IMR-90 (cell line): Measurements from ENCODE around the gene PRDM1.

Experiments
- BHLHE40 ChIP-seq: fragments of 150-350 bp; IDR thresholded peaks from 2 replicates; pipeline ENCODE4 v1.6.1; 2016; ENCODE audit warnings: mild to moderate bottlenecking, low read depth, low read length
- FOS ChIP-seq: fragments of 150-350 bp; IDR thresholded peaks from 2 replicates; pipeline ENCODE4 v1.6.1; 2016; ENCODE audit warnings: low read depth, low read length
- MAFK ChIP-seq: IDR thresholded peaks from 2 replicates; pipeline ENCODE4 v1.6.1; 2012; ENCODE audit warnings: low read depth, low read length, improper control_type of control experiment
- MAZ ChIP-seq: IDR thresholded peaks from 2 replicates; pipeline ENCODE4 v1.6.1; 2012; ENCODE audit warnings: low read depth, mild to moderate bottlenecking, low read length, improper control_type of control experiment, moderate library complexity, borderline replicate concordance
- POLR2A ChIP-seq: IDR thresholded peaks from 2 replicates; pipeline ENCODE4 v1.6.1; 2012; ENCODE audit warnings: mild to moderate bottlenecking, low read depth, low read length
- RAD21 ChIP-seq: IDR thresholded peaks from 2 replicates; pipeline ENCODE4 v1.6.1; 2012; ENCODE audit warnings: low read length, improper control_type of control experiment
- RCOR1 ChIP-seq: IDR thresholded peaks from 2 replicates; pipeline ENCODE4 v1.6.1; 2012; ENCODE audit warnings: mild to moderate bottlenecking, low read length, improper control_type of control experiment; ENCODE audit not compliant: insufficient replicate concordance
- RFX5 ChIP-seq: IDR thresholded peaks from 2 replicates; pipeline ENCODE4 v1.8.0; 2012; ENCODE audit warnings: low read depth, mild to moderate bottlenecking, low read length, moderate library complexity
- SMC3 ChIP-seq: fragments of 150-350 bp; IDR thresholded peaks from 2 replicates; pipeline ENCODE4 v1.6.1; 2016; ENCODE audit warnings: low read depth, mild to moderate bottlenecking, antibody characterized with exemption, low read length, moderate library complexity
- TF ChIP-seq, protein P1 (sequence below): conservative IDR thresholded peaks from 2 replicates; pipeline ENCODE4 v1.5.1; 2012; ENCODE audit warnings: mild to moderate bottlenecking, low read depth, low read length, improper control_type of control experiment
- TF ChIP-seq, protein P2 (sequence below): fragments of 150-350 bp; IDR thresholded peaks from 2 replicates; pipeline ENCODE4 v1.6.1; 2017; ENCODE audit warnings: mild to moderate bottlenecking, antibody characterized with exemption, low read length, low read depth

DNA sequence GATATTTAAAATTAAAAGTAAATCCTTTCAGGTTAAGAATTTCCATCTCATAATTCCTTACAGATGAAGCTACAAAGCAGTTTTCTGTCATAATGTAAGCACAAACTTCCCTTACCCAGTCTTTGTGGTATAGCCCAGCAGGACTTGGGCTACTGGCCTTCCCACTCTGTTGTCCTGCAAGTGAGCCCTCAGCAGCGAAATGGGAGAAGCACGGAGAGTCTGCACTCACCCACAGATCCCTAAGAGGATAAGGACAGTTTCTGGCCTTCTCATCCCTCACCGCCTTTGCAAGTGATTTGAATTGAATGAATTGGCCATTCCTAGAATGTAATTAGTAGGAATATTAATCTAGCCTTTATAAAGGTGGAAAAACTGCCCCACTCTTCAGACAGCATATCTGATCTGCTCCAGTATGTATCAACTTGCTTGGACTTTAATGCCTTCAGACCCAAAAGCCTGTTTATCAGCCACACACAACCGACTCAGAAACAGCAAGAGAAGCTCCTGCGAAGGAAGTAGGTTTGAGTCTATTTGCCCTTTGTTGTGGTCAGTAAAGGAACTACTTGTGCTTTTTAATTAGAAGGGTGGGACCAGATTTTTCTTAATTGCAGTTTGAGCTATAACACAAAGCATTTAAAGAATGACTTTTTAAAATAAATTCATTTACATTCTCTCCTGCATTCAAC is 29.9 kb upstream of the PRDM1 start:
- TF ChIP-seq, protein P1, sequence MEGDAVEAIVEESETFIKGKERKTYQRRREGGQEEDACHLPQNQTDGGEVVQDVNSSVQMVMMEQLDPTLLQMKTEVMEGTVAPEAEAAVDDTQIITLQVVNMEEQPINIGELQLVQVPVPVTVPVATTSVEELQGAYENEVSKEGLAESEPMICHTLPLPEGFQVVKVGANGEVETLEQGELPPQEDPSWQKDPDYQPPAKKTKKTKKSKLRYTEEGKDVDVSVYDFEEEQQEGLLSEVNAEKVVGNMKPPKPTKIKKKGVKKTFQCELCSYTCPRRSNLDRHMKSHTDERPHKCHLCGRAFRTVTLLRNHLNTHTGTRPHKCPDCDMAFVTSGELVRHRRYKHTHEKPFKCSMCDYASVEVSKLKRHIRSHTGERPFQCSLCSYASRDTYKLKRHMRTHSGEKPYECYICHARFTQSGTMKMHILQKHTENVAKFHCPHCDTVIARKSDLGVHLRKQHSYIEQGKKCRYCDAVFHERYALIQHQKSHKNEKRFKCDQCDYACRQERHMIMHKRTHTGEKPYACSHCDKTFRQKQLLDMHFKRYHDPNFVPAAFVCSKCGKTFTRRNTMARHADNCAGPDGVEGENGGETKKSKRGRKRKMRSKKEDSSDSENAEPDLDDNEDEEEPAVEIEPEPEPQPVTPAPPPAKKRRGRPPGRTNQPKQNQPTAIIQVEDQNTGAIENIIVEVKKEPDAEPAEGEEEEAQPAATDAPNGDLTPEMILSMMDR: no peak
- TF ChIP-seq POLR2A (no peak), RAD21 (no peak), MAZ (no peak), RCOR1 (no peak), SMC3 (no peak), RFX5 (no peak), BHLHE40 (no peak), FOS (no peak), MAFK (no peak)
- TF ChIP-seq, protein P2, sequence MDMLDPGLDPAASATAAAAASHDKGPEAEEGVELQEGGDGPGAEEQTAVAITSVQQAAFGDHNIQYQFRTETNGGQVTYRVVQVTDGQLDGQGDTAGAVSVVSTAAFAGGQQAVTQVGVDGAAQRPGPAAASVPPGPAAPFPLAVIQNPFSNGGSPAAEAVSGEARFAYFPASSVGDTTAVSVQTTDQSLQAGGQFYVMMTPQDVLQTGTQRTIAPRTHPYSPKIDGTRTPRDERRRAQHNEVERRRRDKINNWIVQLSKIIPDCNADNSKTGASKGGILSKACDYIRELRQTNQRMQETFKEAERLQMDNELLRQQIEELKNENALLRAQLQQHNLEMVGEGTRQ: no peak
